Stimulated activated effector memory CD8-positive, alpha-beta T cell treated with anti-CD3 and anti-CD28 coated beads, Interleukin-12 subunit alpha, Interleukin-12 subunit beta, amount 100 ng/mL, for 72 hours (primary cell): Measurements from ENCODE around the gene SHROOM3.

Source experiments
- ATAC-seq: fragments of 150-1000 bp; cut with Tn5 transposase; 2 replicates; pipeline ENCODE4 v1.10.0; 2021
- DNase-seq, 2 donors: peaks; one replicate each; pipeline ENCODE4 v3.0.0; 2021 to 2022; ENCODE audit warnings: low spot score in 2 of 2
- H3K27ac Mint-ChIP-seq: one replicate; pipeline ENCODE4 v1.8.0; 2022; ENCODE audit warnings: mild to moderate bottlenecking, mixed read lengths
- H3K36me3 Mint-ChIP-seq: one replicate; pipeline ENCODE4 v1.8.0; 2022; ENCODE audit warnings: mild to moderate bottlenecking, mixed read lengths
- H3K4me1 Mint-ChIP-seq: one replicate; pipeline ENCODE4 v1.8.0; 2022; ENCODE audit warnings: mixed read lengths
- H3K4me3 Mint-ChIP-seq: one replicate; pipeline ENCODE4 v1.8.0; 2022; ENCODE audit warnings: mild to moderate bottlenecking, mixed read lengths
- H3K9me3 Mint-ChIP-seq: one replicate; pipeline ENCODE4 v1.8.0; 2022; ENCODE audit warnings: mixed read lengths

SHROOM3 gene

GRCh38 chr4:76535603-76536372 lies 100.8 kb downstream of the SHROOM3 start:
- Mint-ChIP-seq H3K4me3 (no peak overlapping the region), H3K36me3 (no peaks in the 10 kb centered on the region), H3K4me1 (no peaks in the 10 kb centered on the region), H3K9me3 (no peaks in the 10 kb centered on the region), H3K27ac (no peak overlapping the region)
- DNase-seq (no peak), ATAC-seq (no peak)

GRCh38 chr4:76536373-76536689 lies 101.3 kb downstream of the SHROOM3 start:
- H3K4me3 Mint-ChIP-seq: no peak overlapping the region
- H3K4me1 Mint-ChIP-seq: no peaks in the 10 kb centered on the region
- H3K9me3 Mint-ChIP-seq: no peaks in the 10 kb centered on the region
- H3K36me3 Mint-ChIP-seq: no peaks in the 10 kb centered on the region
- ATAC-seq (no peak), DNase-seq (no peak)
- H3K27ac Mint-ChIP-seq: no peak overlapping the region

- DNase-seq (no peak), ATAC-seq (no peak)
- H3K27ac Mint-ChIP-seq: no peak overlapping the region
- no peaks in the 10 kb centered on the region for H3K4me1 Mint-ChIP-seq
- no peaks in the 10 kb centered on the region for H3K36me3 Mint-ChIP-seq
- no peaks in the 10 kb centered on the region for H3K9me3 Mint-ChIP-seq
- no peak overlapping the region for H3K4me3 Mint-ChIP-seq
These were observed 103.3 kb downstream of the SHROOM3 start for GRCh38 chr4:76538296-76538695.

GRCh38 chr4:76539979-76540378 lies 105.0 kb downstream of the SHROOM3 start:
- H3K27ac Mint-ChIP-seq: no peak overlapping the region
- no peaks in the 10 kb centered on the region for H3K9me3 Mint-ChIP-seq

GRCh38 chr4:76540486-76540885 lies 105.5 kb downstream of the SHROOM3 start:
- no peak overlapping the region for H3K4me3 Mint-ChIP-seq
- no peak overlapping the region for H3K27ac Mint-ChIP-seq
- peaks cover 5% of the 10 kb centered on the region for H3K4me1 Mint-ChIP-seq
- no peaks in the 10 kb centered on the region for H3K36me3 Mint-ChIP-seq
- DNase-seq: no peak
- no peak for ATAC-seq
- no peaks in the 10 kb centered on the region for H3K9me3 Mint-ChIP-seq

More at GRCh38 chr4:76539979-76540378, 105.0 kb downstream of the SHROOM3 start:
- H3K4me1 Mint-ChIP-seq: peaks cover under 1% of the 10 kb centered on the region
- H3K4me3 Mint-ChIP-seq: no peak overlapping the region
- DNase-seq (no peak), ATAC-seq (no peak)
- no peaks in the 10 kb centered on the region for H3K36me3 Mint-ChIP-seq

- H3K4me3 Mint-ChIP-seq: no peak overlapping the region
- DNase-seq (no peak), ATAC-seq (no peak)
- no peaks in the 10 kb centered on the region for H3K36me3 Mint-ChIP-seq
- H3K27ac Mint-ChIP-seq: no peak overlapping the region
- no peaks in the 10 kb centered on the region for H3K9me3 Mint-ChIP-seq
- H3K4me1 Mint-ChIP-seq: peaks cover 8% of the 10 kb centered on the region
These were observed 108.3 kb downstream of the SHROOM3 start for GRCh38 chr4:76543378-76543777.

- H3K36me3 Mint-ChIP-seq: no peaks in the 10 kb centered on the region
- H3K9me3 Mint-ChIP-seq: no peaks in the 10 kb centered on the region
- H3K27ac Mint-ChIP-seq: no peak overlapping the region
- peaks cover 8% of the 10 kb centered on the region for H3K4me1 Mint-ChIP-seq
- no peak for ATAC-seq
- no peak overlapping the region for H3K4me3 Mint-ChIP-seq
- DNase-seq: no peak
These were observed 109.7 kb downstream of the SHROOM3 start for GRCh38 chr4:76544725-76545124.

GRCh38 chr4:76545226-76545884 lies 110.3 kb downstream of the SHROOM3 start:
- Mint-ChIP-seq H3K9me3 (no peaks in the 10 kb centered on the region), H3K27ac (no peak overlapping the region), H3K4me3 (no peak overlapping the region), H3K4me1 (peaks cover 8% of the 10 kb centered on the region), H3K36me3 (no peaks in the 10 kb centered on the region)
- DNase-seq (no peak), ATAC-seq (no peak)

- no peak overlapping the region for H3K27ac Mint-ChIP-seq
- no peak overlapping the region for H3K4me3 Mint-ChIP-seq
- no peaks in the 10 kb centered on the region for H3K36me3 Mint-ChIP-seq
- peaks cover 8% of the 10 kb centered on the region for H3K4me1 Mint-ChIP-seq
- DNase-seq: no peak
- no peaks in the 10 kb centered on the region for H3K9me3 Mint-ChIP-seq
- no peak for ATAC-seq
These were observed 111.3 kb downstream of the SHROOM3 start for GRCh38 chr4:76546327-76546726.

GRCh38 chr4:76546759-76547742 lies 112.0 kb downstream of the SHROOM3 start:
- no peak for ATAC-seq
- no peaks in the 10 kb centered on the region for H3K36me3 Mint-ChIP-seq
- no peak overlapping the region for H3K27ac Mint-ChIP-seq
- no peaks in the 10 kb centered on the region for H3K9me3 Mint-ChIP-seq
- DNase-seq: no peak
- no peak overlapping the region for H3K4me3 Mint-ChIP-seq
- peaks cover 8% of the 10 kb centered on the region for H3K4me1 Mint-ChIP-seq

- no peaks in the 10 kb centered on the region for H3K36me3 Mint-ChIP-seq
- ATAC-seq: no peak
- H3K4me1 Mint-ChIP-seq: peaks cover 8% of the 10 kb centered on the region
- no peak overlapping the region for H3K4me3 Mint-ChIP-seq
- no peaks in the 10 kb centered on the region for H3K9me3 Mint-ChIP-seq
- H3K27ac Mint-ChIP-seq: no peak overlapping the region
- no peak for DNase-seq
These were observed 113.7 kb downstream of the SHROOM3 start for GRCh38 chr4:76548704-76549103.

GRCh38 chr4:76549765-76550164 lies 114.7 kb downstream of the SHROOM3 start:
- Mint-ChIP-seq H3K4me3 (no peak overlapping the region), H3K9me3 (no peaks in the 10 kb centered on the region), H3K27ac (no peak overlapping the region), H3K4me1 (peaks cover 8% of the 10 kb centered on the region), H3K36me3 (no peaks in the 10 kb centered on the region)
- no peak for DNase-seq
- ATAC-seq: no peak

GRCh38 chr4:76550966-76551780 lies 116.1 kb downstream of the SHROOM3 start:
- H3K36me3 Mint-ChIP-seq: no peaks in the 10 kb centered on the region
- H3K4me1 Mint-ChIP-seq: no peaks in the 10 kb centered on the region
- no peak for ATAC-seq
- H3K27ac Mint-ChIP-seq: no peak overlapping the region
- no peak overlapping the region for H3K4me3 Mint-ChIP-seq
- no peaks in the 10 kb centered on the region for H3K9me3 Mint-ChIP-seq
- no peak for DNase-seq

GRCh38 chr4:76554630-76555029 lies 119.6 kb downstream of the SHROOM3 start:
- Mint-ChIP-seq H3K27ac (no peak overlapping the region), H3K4me3 (no peak overlapping the region), H3K9me3 (no peaks in the 10 kb centered on the region), H3K36me3 (no peaks in the 10 kb centered on the region), H3K4me1 (no peaks in the 10 kb centered on the region)
- DNase-seq (no peak), ATAC-seq (no peak)

- Mint-ChIP-seq H3K4me3 (no peak overlapping the region), H3K9me3 (no peaks in the 10 kb centered on the region), H3K4me1 (no peaks in the 10 kb centered on the region), H3K36me3 (no peaks in the 10 kb centered on the region), H3K27ac (no peak overlapping the region)
- no peak for DNase-seq
- no peak for ATAC-seq
These were observed 121.4 kb downstream of the SHROOM3 start for GRCh38 chr4:76556452-76556851.
